A549 (cell line): Measurements from ENCODE around the gene HES1.

ENCODE experiments used
- CHD2 ChIP-seq: fragments of 150-350 bp; IDR thresholded peaks from 2 replicates; pipeline ENCODE4 v1.6.1; 2014; ENCODE audit warnings: low read length; ENCODE audit not compliant: partially characterized antibody
- CTCF ChIP-seq: fragments of >200 bp; sonication (Bioruptor Twin); formaldehyde crosslinking; IDR thresholded peaks from 3 replicates; pipeline ENCODE4 v1.5.1; 2016
- RCOR1 ChIP-seq: fragments of 150-350 bp; IDR thresholded peaks from 2 replicates; pipeline ENCODE4 v1.6.1; 2014; ENCODE audit warnings: antibody characterized with exemption, low read length, low read depth
- REST ChIP-seq: fragments of 200-600 bp; sonication (generic); IDR thresholded peaks from 2 replicates; pipeline ENCODE4 v1.6.1; 2016; ENCODE audit warnings: antibody characterized with exemption, mild to moderate bottlenecking, moderate library complexity
- RNF2 ChIP-seq: fragments of 200-600 bp; sonication (generic); IDR thresholded peaks from 2 replicates; pipeline ENCODE4 v1.6.1; 2016; ENCODE audit warnings: low read depth, mild to moderate bottlenecking, antibody characterized with exemption, moderate library complexity, borderline replicate concordance
- SREBF2 ChIP-seq: fragments of 450-650 bp; IDR thresholded peaks from 2 replicates; pipeline ENCODE4 v1.6.1; 2014; ENCODE audit warnings: mild to moderate bottlenecking, moderate library complexity

- TF ChIP-seq CHD2 (no peak), REST (no peak), CTCF (no peak), RCOR1 (no peak), SREBF2 (no peak), RNF2 (no peak)
Observed at GRCh38 chr3:194174406-194174805, 38.5 kb downstream of the HES1 start.
